Mesenchymal stem cell (in vitro differentiated cells and primary cell): ENCODE results near the gene LPGAT1.

Experiments used
- DNase-seq: peaks from one replicate; pipeline ENCODE4 v3.0.0-alpha.2; 2013
- H2AFZ ChIP-seq: one replicate; pipeline ENCODE4 v1.6.1; 2013; ENCODE audit warnings: low read depth, mild to moderate bottlenecking, control low read depth, inconsistent platforms, low read length, moderate library complexity
- H2AK5ac ChIP-seq: 2 replicates; pipeline ENCODE4 v1.6.1; 2013; ENCODE audit warnings: low read length, moderate library complexity, mild to moderate bottlenecking, inconsistent platforms; ENCODE audit not compliant: severe bottlenecking
- H2BK120ac ChIP-seq: one replicate; pipeline ENCODE4 v1.6.1; 2013; ENCODE audit warnings: low read depth, mild to moderate bottlenecking, inconsistent platforms, low read length, moderate library complexity
- H2BK12ac ChIP-seq, 2 experiments: one replicate each; pipeline ENCODE4 v1.6.1; 2013; ENCODE audit warnings: inconsistent platforms in 2 of 2, low read length in 2 of 2, mild to moderate bottlenecking in 2 of 2, moderate library complexity in 2 of 2, control low read depth in 1 of 2
- H2BK15ac ChIP-seq: one replicate; pipeline ENCODE4 v1.6.1; 2013; ENCODE audit warnings: mild to moderate bottlenecking, low read depth, inconsistent platforms; ENCODE audit not compliant: poor library complexity, severe bottlenecking
- H2BK5ac ChIP-seq: 2 replicates; pipeline ENCODE4 v1.6.1; 2013; ENCODE audit warnings: low read depth, mild to moderate bottlenecking, low read length, control low read depth, inconsistent platforms; ENCODE audit not compliant: poor library complexity, severe bottlenecking
- H3K14ac ChIP-seq, 2 experiments: one replicate each; pipeline ENCODE4 v1.6.1; 2013; ENCODE audit warnings: inconsistent platforms in 2 of 2, low read length in 2 of 2, control low read depth in 1 of 2, mild to moderate bottlenecking in 1 of 2, moderate library complexity in 1 of 2
- H3K18ac ChIP-seq, 2 experiments: one replicate each; pipeline ENCODE4 v1.6.1; 2013; ENCODE audit warnings: inconsistent platforms in 2 of 2, low read length in 2 of 2, control low read depth in 1 of 2, low read depth in 1 of 2, mild to moderate bottlenecking in 1 of 2
- H3K23ac ChIP-seq, 2 experiments: one replicate each; pipeline ENCODE4 v1.6.1; 2013; ENCODE audit warnings: inconsistent platforms in 2 of 2, low read length in 2 of 2, mild to moderate bottlenecking in 2 of 2, moderate library complexity in 2 of 2, control low read depth in 1 of 2
- H3K27ac ChIP-seq: 2 replicates; pipeline ENCODE4 v1.5.1; 2013; ENCODE audit warnings: mild to moderate bottlenecking, moderate library complexity, low read length, control low read depth, inconsistent platforms; ENCODE audit not compliant: poor library complexity, severe bottlenecking
- H3K27me3 ChIP-seq, 2 experiments: 2 replicates each; pipeline versions ENCODE4 v1.6.1 to v1.7.0; 2013; ENCODE audit warnings: low read length in 2 of 2, mild to moderate bottlenecking in 2 of 2, moderate library complexity in 2 of 2, control low read depth in 1 of 2, inconsistent platforms in 1 of 2; ENCODE audit not compliant: control insufficient read depth in 1 of 2, insufficient read depth in 1 of 2
- H3K36me3 ChIP-seq, 2 experiments: 2 replicates each; pipeline versions ENCODE4 v1.6.1 to v1.7.0; 2013; ENCODE audit warnings: low read length in 2 of 2, control low read depth in 1 of 2, inconsistent platforms in 1 of 2, low read depth in 1 of 2, mild to moderate bottlenecking in 1 of 2; ENCODE audit not compliant: insufficient read depth in 2 of 2, control insufficient read depth in 1 of 2
- H3K4ac ChIP-seq, 2 experiments: one replicate each; pipeline ENCODE4 v1.6.1; 2013; ENCODE audit warnings: inconsistent platforms in 2 of 2, low read length in 2 of 2, mild to moderate bottlenecking in 2 of 2, moderate library complexity in 2 of 2, control low read depth in 1 of 2, low read depth in 1 of 2
- H3K4me1 ChIP-seq: 2 replicates; pipeline ENCODE4 v1.6.1; 2013; ENCODE audit warnings: low read depth, low read length, control low read depth; ENCODE audit not compliant: control insufficient read depth, insufficient read depth
- H3K4me2 ChIP-seq: 2 replicates; pipeline ENCODE4 v1.6.1; 2013; ENCODE audit warnings: low read length, mild to moderate bottlenecking, inconsistent platforms; ENCODE audit not compliant: poor library complexity, severe bottlenecking
- H3K4me3 ChIP-seq, 2 experiments: 2 replicates each; pipeline versions ENCODE4 v1.5.1 to v1.7.0; 2013; ENCODE audit warnings: low read length in 2 of 2, mild to moderate bottlenecking in 2 of 2, control low read depth in 1 of 2, low read depth in 1 of 2; ENCODE audit not compliant: insufficient read depth in 1 of 2
- H3K79me1 ChIP-seq: replicated peaks from 2 replicates; pipeline ENCODE4 v1.6.1; 2013; ENCODE audit warnings: mild to moderate bottlenecking, control low read depth, low read length, inconsistent platforms; ENCODE audit not compliant: poor library complexity, severe bottlenecking
- H3K9ac ChIP-seq: 2 replicates; pipeline ENCODE4 v1.7.0; 2013; ENCODE audit warnings: mild to moderate bottlenecking, low read length, moderate library complexity
- H3K9me3 ChIP-seq: 2 replicates; pipeline ENCODE4 v1.7.0; 2013; ENCODE audit warnings: mild to moderate bottlenecking, low read length; ENCODE audit not compliant: control insufficient read depth
- H4K8ac ChIP-seq: one replicate; pipeline ENCODE4 v1.6.1; 2013; ENCODE audit warnings: inconsistent platforms, mild to moderate bottlenecking, low read length, moderate library complexity
- H4K91ac ChIP-seq: one replicate; pipeline ENCODE4 v1.6.1; 2013; ENCODE audit warnings: mild to moderate bottlenecking, low read length, inconsistent platforms
- WGBS: methylation state at CpG from one replicate; pipeline ENCODE4 v1.1.7; 2013; ENCODE audit warnings: mixed read lengths; 5-methylcytosine and 5-hydroxymethylcytosine counted together

The LPGAT1 gene

DNA sequence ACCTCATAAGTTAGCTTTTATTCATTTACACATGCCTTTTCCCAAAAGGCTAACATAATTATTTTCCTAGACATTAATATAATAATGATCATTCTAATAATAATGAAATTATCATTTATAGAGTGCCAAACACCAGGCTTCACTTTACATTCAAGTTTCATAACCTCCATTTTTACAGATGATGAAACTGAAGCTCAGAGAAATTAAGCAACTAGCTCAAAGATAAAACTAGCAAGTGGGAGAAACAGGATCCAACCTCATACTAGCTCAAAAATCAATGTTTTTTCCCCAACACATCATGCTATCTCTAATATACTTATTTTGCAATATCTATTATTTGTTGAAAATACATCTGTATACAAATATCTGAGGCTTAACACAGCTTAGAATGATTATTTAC, 14.0 kb downstream of the LPGAT1 start:
- H2AFZ ChIP-seq = no peak overlapping the region
- H2BK5ac ChIP-seq = no peak overlapping the region
- H3K14ac ChIP-seq = no peak overlapping the region
- no peak overlapping the region for H3K23ac ChIP-seq
- H3K9ac ChIP-seq = no peak overlapping the region
- no peaks in the 10 kb centered on the region for H3K9me3 ChIP-seq
- no peaks in the 10 kb centered on the region for H3K4me1 ChIP-seq
- H4K8ac ChIP-seq = no peak overlapping the region
- no peak overlapping the region for H3K18ac ChIP-seq
- H2AK5ac ChIP-seq = no peak overlapping the region
- H3K27ac ChIP-seq = no peak overlapping the region
- H4K91ac ChIP-seq = no peak overlapping the region
- H3K79me1 ChIP-seq = peaks cover 22% of the 10 kb centered on the region
- H2BK12ac ChIP-seq = no peak overlapping the region
- no peaks in the 10 kb centered on the region for H3K27me3 ChIP-seq
- H2BK120ac ChIP-seq = no peak overlapping the region
- H2BK15ac ChIP-seq = no peak overlapping the region
- H3K4me3 ChIP-seq = no peak overlapping the region
- no peak overlapping the region for H3K4me2 ChIP-seq
- no peak overlapping the region for H3K4ac ChIP-seq
- DNase-seq = no peak
- H3K36me3 ChIP-seq = peaks cover 0 to 11% of the 10 kb centered on the region in 2 experiments

DNA sequence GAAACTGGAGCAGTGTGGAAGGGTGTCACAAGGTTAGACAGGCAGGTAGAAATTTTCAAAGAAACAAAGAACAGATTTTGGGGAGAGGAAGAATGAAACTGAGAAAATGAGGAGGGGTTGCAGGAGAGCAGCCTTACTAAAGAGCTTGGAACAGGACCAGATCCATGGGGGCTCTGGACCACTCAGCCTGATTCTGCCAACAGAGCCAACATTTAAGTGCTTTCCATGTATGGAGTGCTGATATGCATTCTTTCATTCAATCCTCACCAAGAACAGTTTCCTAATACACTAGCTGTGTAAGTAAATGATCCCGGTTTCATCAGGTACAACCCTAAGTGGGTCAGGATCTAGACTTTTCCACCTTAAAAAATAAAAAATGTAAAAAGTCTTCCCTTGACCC, 16.2 kb downstream of the LPGAT1 start:
- no peak overlapping the region for H3K4me2 ChIP-seq
- 94% methylated on average over 1 of the region's 1 CpG for WGBS
- peaks cover 0 to 28% of the 10 kb centered on the region in 2 experiments for H3K36me3 ChIP-seq

DNA sequence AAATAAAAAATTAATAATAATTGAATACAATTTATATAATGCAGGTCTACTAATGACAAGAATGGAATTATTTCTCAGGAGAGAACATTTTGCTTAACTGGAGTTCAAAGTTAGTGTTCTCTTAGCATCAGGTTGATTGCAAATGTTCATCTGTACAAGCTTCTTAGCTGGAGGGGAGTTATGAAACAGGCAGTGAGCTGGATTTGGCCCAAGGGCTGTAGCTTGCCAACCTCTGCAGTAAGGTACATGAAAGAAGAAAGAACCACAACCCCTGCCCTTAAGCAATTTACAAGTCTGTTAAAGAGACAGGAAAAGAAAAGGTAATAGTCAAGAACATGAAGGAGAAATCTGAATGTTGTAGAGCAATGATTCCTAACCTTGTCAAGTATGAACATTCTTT, 17.0 kb downstream of the LPGAT1 start:
- no peak overlapping the region for H2BK12ac ChIP-seq
- H3K4me1 ChIP-seq = no peaks in the 10 kb centered on the region
- H3K9ac ChIP-seq = no peak overlapping the region
- no peak overlapping the region for H3K4ac ChIP-seq
- H2BK5ac ChIP-seq = no peak overlapping the region
- peaks cover 14% of the 10 kb centered on the region for H3K79me1 ChIP-seq
- H3K36me3 ChIP-seq = peaks cover 0 to 31% of the 10 kb centered on the region in 2 experiments
- no peak overlapping the region for H3K4me2 ChIP-seq
- H2AK5ac ChIP-seq = no peak overlapping the region
- DNase-seq = no peak
- no peak overlapping the region for H3K23ac ChIP-seq
- H2BK120ac ChIP-seq = no peak overlapping the region
- H4K91ac ChIP-seq = no peak overlapping the region
- no peak overlapping the region for H4K8ac ChIP-seq
- no peak overlapping the region for H3K4me3 ChIP-seq
- no peaks in the 10 kb centered on the region for H3K9me3 ChIP-seq
- H3K18ac ChIP-seq = no peak overlapping the region
- H3K27me3 ChIP-seq = no peaks in the 10 kb centered on the region
- no peak overlapping the region for H3K27ac ChIP-seq
- H2AFZ ChIP-seq = no peak overlapping the region
- H3K14ac ChIP-seq = no peak overlapping the region
- H2BK15ac ChIP-seq = no peak overlapping the region

More for the DNA sequence above, 16.2 kb downstream of the LPGAT1 start:
- no peak overlapping the region for H4K91ac ChIP-seq
- no peak for DNase-seq
- H3K4me1 ChIP-seq = no peaks in the 10 kb centered on the region
- H3K79me1 ChIP-seq = peaks cover 17% of the 10 kb centered on the region
- no peaks in the 10 kb centered on the region for H3K27me3 ChIP-seq
- H3K4me3 ChIP-seq = no peak overlapping the region
- no peak overlapping the region for H2AFZ ChIP-seq
- no peak overlapping the region for H4K8ac ChIP-seq
- no peak overlapping the region for H2BK12ac ChIP-seq
- no peak overlapping the region for H2BK120ac ChIP-seq
- H3K23ac ChIP-seq = no peak overlapping the region
- H2BK15ac ChIP-seq = no peak overlapping the region
- H3K27ac ChIP-seq = no peak overlapping the region
- H3K9ac ChIP-seq = no peak overlapping the region
- H3K4ac ChIP-seq = no peak overlapping the region
- no peak overlapping the region for H2BK5ac ChIP-seq
- H3K18ac ChIP-seq = no peak overlapping the region
- no peaks in the 10 kb centered on the region for H3K9me3 ChIP-seq
- H2AK5ac ChIP-seq = no peak overlapping the region
- no peak overlapping the region for H3K14ac ChIP-seq

DNA sequence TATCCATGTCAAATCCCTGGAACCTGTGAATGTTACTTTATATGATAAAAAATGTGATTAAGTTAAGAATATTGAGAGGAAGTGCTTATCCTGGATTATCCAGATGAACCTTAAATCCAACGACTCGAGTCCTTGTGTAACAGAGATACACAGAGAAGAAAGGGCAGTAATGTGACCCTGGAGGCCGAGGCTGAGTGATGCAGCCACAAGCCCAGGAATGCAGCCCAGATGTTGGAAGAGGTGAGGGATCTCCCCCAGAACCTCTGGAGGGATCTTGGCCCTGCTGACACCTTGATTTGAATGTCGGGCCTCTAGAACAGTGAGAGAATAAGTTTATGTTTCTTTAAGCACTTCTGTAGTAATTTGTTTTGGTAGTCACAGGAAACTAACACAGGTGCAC, 18.0 kb downstream of the LPGAT1 start:
- peaks cover 0 to 33% of the 10 kb centered on the region in 2 experiments for H3K36me3 ChIP-seq
- H2BK15ac ChIP-seq = no peak overlapping the region
- WGBS = 96% methylated on average over 4 of the region's 4 CpGs
- no peak overlapping the region for H2AFZ ChIP-seq
- no peak overlapping the region for H2BK12ac ChIP-seq
- no peaks in the 10 kb centered on the region for H3K27me3 ChIP-seq
- no peak overlapping the region for H3K4ac ChIP-seq
- no peak overlapping the region for H3K14ac ChIP-seq
- DNase-seq = no peak
- H2BK5ac ChIP-seq = no peak overlapping the region
- no peak overlapping the region for H3K4me2 ChIP-seq
- H3K9ac ChIP-seq = no peak overlapping the region
- no peak overlapping the region for H3K18ac ChIP-seq
- H3K27ac ChIP-seq = no peak overlapping the region
- H3K9me3 ChIP-seq = no peaks in the 10 kb centered on the region
- H4K8ac ChIP-seq = no peak overlapping the region
- H3K79me1 ChIP-seq = peaks cover 12% of the 10 kb centered on the region
- no peak overlapping the region for H3K4me3 ChIP-seq
- H3K23ac ChIP-seq = no peak overlapping the region
- H4K91ac ChIP-seq = no peak overlapping the region
- no peak overlapping the region for H2BK120ac ChIP-seq
- H2AK5ac ChIP-seq = no peak overlapping the region
- no peaks in the 10 kb centered on the region for H3K4me1 ChIP-seq
